Dedifferentiated amniotic fluid mesenchymal stem cell (primary cell): ENCODE results near the gene OAT.
A peak's percentile ranks its signal among the peaks of the same experiment; 100 is the strongest.

ENCODE experiments used
- DNase-seq: peaks from one replicate; pipeline ENCODE4 v3.0.0-alpha.2; 2016; ENCODE audit errors: extremely low spot score

OAT gene

GRCh38 chr10:124418726-124419501 lies at the start of gene OAT:
Gene OAT (minus strand): TSS chr10:124418923. CDS start chr10:124412171, 6,752 bp downstream.
- DNase-seq: peak; percentile 95

GRCh38 chr10:124467165-124467564 lies 48.4 kb upstream of the OAT start:
- no peak for DNase-seq

- no peak for DNase-seq
These were observed 47.2 kb upstream of the OAT start for GRCh38 chr10:124465777-124466488.

GRCh38 chr10:124465003-124465776 lies 46.5 kb upstream of the OAT start:
- no peak for DNase-seq

- DNase-seq: no peak
These were observed 45.6 kb upstream of the OAT start for GRCh38 chr10:124464028-124464965.

- no peak for DNase-seq
These were observed 43.6 kb upstream of the OAT start for GRCh38 chr10:124462348-124462695.

GRCh38 chr10:124461642-124462347 lies 43.1 kb upstream of the OAT start, which contains the start of gene LHPP:
Gene LHPP (plus strand): TSS chr10:124461823. CDS start chr10:124461863, 40 bp downstream.
- DNase-seq: peak; percentile 60

- DNase-seq: no peak
These were observed 41.4 kb upstream of the OAT start for GRCh38 chr10:124460144-124460543.

GRCh38 chr10:124459395-124459794 lies 40.7 kb upstream of the OAT start:
- no peak for DNase-seq

- no peak for DNase-seq
These were observed 40.2 kb upstream of the OAT start for GRCh38 chr10:124458889-124459288.

GRCh38 chr10:124458473-124458872 lies 39.8 kb upstream of the OAT start:
- no peak for DNase-seq

- DNase-seq: no peak
These were observed 36.7 kb upstream of the OAT start for GRCh38 chr10:124455441-124455840.

- DNase-seq: no peak
These were observed 35.4 kb upstream of the OAT start for GRCh38 chr10:124453960-124454610.

- DNase-seq: no peak
These were observed 32.6 kb upstream of the OAT start for GRCh38 chr10:124451276-124451675.

GRCh38 chr10:124450783-124451057 lies 32.0 kb upstream of the OAT start:
- no peak for DNase-seq

GRCh38 chr10:124450012-124450782 lies 31.5 kb upstream of the OAT start, which contains the start of gene NKX1-2:
Gene NKX1-2 (minus strand): TSS chr10:124450035. CDS start chr10:124449943, 92 bp downstream.
- no peak for DNase-seq

- DNase-seq: no peak
These were observed 30.7 kb upstream of the OAT start for GRCh38 chr10:124449170-124450011.

- DNase-seq: no peak
These were observed 30.0 kb upstream of the OAT start for GRCh38 chr10:124448696-124449169.
